ENCODE data around the gene SMURF2.
"Not testable (repeated sequence)": the region's sequence is repeated elsewhere in the genome, so short reads cannot be mapped to it uniquely, and the experiment has no call there.

The SMURF2 gene

GRCh38 chr17:64618848-64619247 is 43.3 kb downstream of the SMURF2 start:
- no peak for TF ChIP-seq CTCF (IDR thresholded peaks at IDR 0.05; ENCODE audit: control insufficient read depth, insufficient read depth, low read depth, low read length, missing control alignments)
- no peak overlapping the region for H3K4me3 ChIP-seq (ENCODE audit: control insufficient read depth, low read depth, low read length)
- no peak for DNase-seq (ENCODE audit: low read depth)

GRCh38 chr17:64617125-64617780 is 44.9 kb downstream of the SMURF2 start:
- H3K4me3 ChIP-seq (ENCODE audit: control insufficient read depth, low read depth, low read length): no peak overlapping the region
- DNase-seq (ENCODE audit: low read depth): no peak
- TF ChIP-seq CTCF (IDR thresholded peaks at IDR 0.05; ENCODE audit: control insufficient read depth, insufficient read depth, low read depth, low read length, missing control alignments): no peak

- H3K4me3 ChIP-seq (ENCODE audit: control insufficient read depth, low read depth, low read length): no peak overlapping the region
- peak; percentile 34 for DNase-seq (ENCODE audit: low read depth)
- TF ChIP-seq CTCF (IDR thresholded peaks at IDR 0.05; ENCODE audit: control insufficient read depth, insufficient read depth, low read depth, low read length, missing control alignments): no peak
Observed at GRCh38 chr17:64615028-64615677, 47.0 kb downstream of the SMURF2 start.

- no peak for DNase-seq (ENCODE audit: low read depth)
Observed at GRCh38 chr17:64614266-64615027, 47.7 kb downstream of the SMURF2 start.

GRCh38 chr17:64611369-64611768 is 50.7 kb downstream of the SMURF2 start:
- no peak for TF ChIP-seq CTCF (IDR thresholded peaks at IDR 0.05; ENCODE audit: control insufficient read depth, insufficient read depth, low read depth, low read length, missing control alignments)
- H3K4me3 ChIP-seq (ENCODE audit: control insufficient read depth, low read depth, low read length): no peak overlapping the region
- no peak for DNase-seq (ENCODE audit: low read depth)

More at GRCh38 chr17:64614266-64615027, 47.7 kb downstream of the SMURF2 start:
- no peak overlapping the region for H3K4me3 ChIP-seq (ENCODE audit: control insufficient read depth, low read depth, low read length)
- TF ChIP-seq CTCF (IDR thresholded peaks at IDR 0.05; ENCODE audit: control insufficient read depth, insufficient read depth, low read depth, low read length, missing control alignments): no peak

GRCh38 chr17:64610244-64610643 is 51.9 kb downstream of the SMURF2 start:
- H3K4me3 ChIP-seq (ENCODE audit: control insufficient read depth, low read depth, low read length); DNase-seq (ENCODE audit: low read depth): not testable (repeated sequence)

- DNase-seq (ENCODE audit: low read depth): no peak
- no peak for TF ChIP-seq CTCF (IDR thresholded peaks at IDR 0.05; ENCODE audit: control insufficient read depth, insufficient read depth, low read depth, low read length, missing control alignments)
- no peak overlapping the region for H3K4me3 ChIP-seq (ENCODE audit: control insufficient read depth, low read depth, low read length)
Observed at GRCh38 chr17:64608571-64608981, 53.5 kb downstream of the SMURF2 start.
